SU-DHL-6 (cell line): ENCODE data around the gene RASGRP1.

ENCODE experiments used
- EZH2phosphoT487 ChIP-seq: fragments of 200-600 bp; sonication (generic), shearing (Covaris generic); conservative IDR thresholded peaks from 2 replicates; pipeline ENCODE4 v1.6.1; 2018; ENCODE audit warnings: mild to moderate bottlenecking, antibody characterized with exemption, low read length, moderate library complexity, mixed read lengths
- TF ChIP-seq, protein P1 (sequence below): fragments of 200-600 bp; sonication (generic); IDR thresholded peaks from one replicate; pipeline ENCODE4 v1.5.1; 2017; ENCODE audit warnings: antibody characterized with exemption, mild to moderate bottlenecking, low read length, moderate library complexity; ENCODE audit not compliant: insufficient read depth, poor library complexity, severe bottlenecking

DNA sequence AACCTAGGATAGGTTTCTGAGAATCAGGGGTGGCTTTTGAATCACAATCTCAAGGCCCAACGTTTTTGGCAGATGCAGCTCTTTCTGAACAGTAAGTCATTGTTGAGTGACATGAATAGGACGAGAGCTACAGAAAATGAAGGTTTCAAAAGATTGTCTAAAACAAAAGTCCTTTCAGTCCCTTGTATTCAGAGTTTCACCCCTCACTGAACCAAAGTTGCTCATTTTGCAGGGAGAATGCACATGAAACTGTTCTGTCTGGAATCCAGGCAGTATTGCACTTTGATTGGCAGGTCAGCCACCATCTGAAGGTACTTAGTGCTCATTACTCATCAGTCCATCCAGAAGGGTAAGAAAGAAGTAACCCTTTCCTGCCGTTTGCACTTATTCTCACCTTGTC lies 24.1 kb upstream of the RASGRP1 start:
- TF ChIP-seq, protein P1, sequence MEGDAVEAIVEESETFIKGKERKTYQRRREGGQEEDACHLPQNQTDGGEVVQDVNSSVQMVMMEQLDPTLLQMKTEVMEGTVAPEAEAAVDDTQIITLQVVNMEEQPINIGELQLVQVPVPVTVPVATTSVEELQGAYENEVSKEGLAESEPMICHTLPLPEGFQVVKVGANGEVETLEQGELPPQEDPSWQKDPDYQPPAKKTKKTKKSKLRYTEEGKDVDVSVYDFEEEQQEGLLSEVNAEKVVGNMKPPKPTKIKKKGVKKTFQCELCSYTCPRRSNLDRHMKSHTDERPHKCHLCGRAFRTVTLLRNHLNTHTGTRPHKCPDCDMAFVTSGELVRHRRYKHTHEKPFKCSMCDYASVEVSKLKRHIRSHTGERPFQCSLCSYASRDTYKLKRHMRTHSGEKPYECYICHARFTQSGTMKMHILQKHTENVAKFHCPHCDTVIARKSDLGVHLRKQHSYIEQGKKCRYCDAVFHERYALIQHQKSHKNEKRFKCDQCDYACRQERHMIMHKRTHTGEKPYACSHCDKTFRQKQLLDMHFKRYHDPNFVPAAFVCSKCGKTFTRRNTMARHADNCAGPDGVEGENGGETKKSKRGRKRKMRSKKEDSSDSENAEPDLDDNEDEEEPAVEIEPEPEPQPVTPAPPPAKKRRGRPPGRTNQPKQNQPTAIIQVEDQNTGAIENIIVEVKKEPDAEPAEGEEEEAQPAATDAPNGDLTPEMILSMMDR = no peak
- TF ChIP-seq EZH2phosphoT487 = no peak
